H1 (cell line): ENCODE data around the gene SPPL2B. TPM values are rescaled to one million over a fixed set of nuclear protein-coding genes. Genes with fewer than 3 reads are reported as not detected.
A peak's percentile ranks its signal among the peaks of the same experiment; 100 is the strongest.

Experiments used
- CTCF ChIA-PET: fragments of 300-600 bp; sonication (Branson Sonifier 250); formaldehyde crosslinking; loops from one replicate; lab custom pipeline; 2021; ENCODE audit not compliant: partially characterized antibody; lab: Charles Lee
- POLR2A ChIA-PET: fragments of 300-600 bp; sonication (Branson Sonifier 250); formaldehyde crosslinking; loops from one replicate; lab custom pipeline; 2021; ENCODE audit warnings: inconsistent platforms; ENCODE audit not compliant: partially characterized antibody; lab: Charles Lee
- DNase-seq, 2 experiments: peaks; one replicate each; pipeline versions ENCODE4 v3.0.0 to v3.0.0-alpha.2; 2010 to 2022; ENCODE audit warnings: low spot score in 2 of 2, low read depth in 1 of 2, mixed read lengths in 1 of 2
- FAIRE-seq: peaks from 2 replicates; lab custom pipeline; 2011; peaks lifted over from hg19 to GRCh38; lab: Jason Lieb, UNC
- H2AFZ ChIP-seq: 2 replicates; pipeline ENCODE4 v1.8.1; 2012; ENCODE audit warnings: low read length, inconsistent platforms
- H2AK5ac ChIP-seq: 2 replicates; pipeline ENCODE4 v1.6.1; 2013; ENCODE audit warnings: low read depth, low read length
- H2BK120ac ChIP-seq: replicated peaks from 2 replicates; pipeline ENCODE3; 2013; ENCODE audit warnings: low read depth, low read length, inconsistent platforms
- H2BK12ac ChIP-seq: 2 replicates; pipeline ENCODE4 v1.6.1; 2013; ENCODE audit warnings: low read depth, low read length
- H2BK15ac ChIP-seq: 2 replicates; pipeline ENCODE4 v1.6.1; 2013; ENCODE audit warnings: low read length
- H2BK20ac ChIP-seq: 2 replicates; pipeline ENCODE4 v1.6.1; 2013; ENCODE audit warnings: low read length
- H2BK5ac ChIP-seq: 2 replicates; pipeline ENCODE4 v1.6.1; 2013; ENCODE audit warnings: low read depth, low read length
- H3K14ac ChIP-seq: 2 replicates; pipeline ENCODE4 v1.6.1; 2013; ENCODE audit warnings: inconsistent platforms; ENCODE audit not compliant: insufficient read length
- H3K18ac ChIP-seq: 2 replicates; pipeline ENCODE4 v1.6.1; 2013; ENCODE audit warnings: low read length; ENCODE audit errors: extremely low read depth
- H3K23ac ChIP-seq: 2 replicates; pipeline ENCODE4 v1.6.1; 2013; ENCODE audit warnings: inconsistent platforms; ENCODE audit not compliant: insufficient read length
- H3K23me2 ChIP-seq: 2 replicates; pipeline ENCODE4 v1.6.1; 2013; ENCODE audit warnings: low read depth, low read length
- H3K27ac ChIP-seq: 2 replicates; pipeline ENCODE4 v1.6.1; 2011; ENCODE audit warnings: low read depth, low read length, inconsistent platforms
- H3K27me3 ChIP-seq, 4 experiments: replicated peaks in 1 of 4; 1 replicate in 1 of 4; 2 replicates in 3 of 4; pipeline versions ENCODE4 v1.6.1 to v1.8.1; 2011 to 2013; ENCODE audit warnings: low read length in 3 of 4, mild to moderate bottlenecking in 3 of 4, inconsistent platforms in 2 of 4, mixed read lengths in 2 of 4, moderate library complexity in 1 of 4; ENCODE audit not compliant: control insufficient read depth in 3 of 4, insufficient read depth in 3 of 4; ENCODE audit errors: extremely low read depth in 1 of 4
- H3K36me3 ChIP-seq, 4 experiments: 2 replicates each; pipeline versions ENCODE4 v1.6.1 to v1.8.1; 2011 to 2013; ENCODE audit warnings: mild to moderate bottlenecking in 4 of 4, low read length in 3 of 4, moderate library complexity in 2 of 4, control low read depth in 1 of 4, inconsistent platforms in 1 of 4; ENCODE audit not compliant: insufficient read depth in 4 of 4, control insufficient read depth in 2 of 4
- H3K4ac ChIP-seq: replicated peaks from 2 replicates; pipeline ENCODE3; 2013; ENCODE audit warnings: low read length, low read depth, mixed read lengths, inconsistent platforms; ENCODE audit not compliant: insufficient read length
- H3K4me1 ChIP-seq, 4 experiments: replicated peaks in 1 of 4; 1 replicate in 1 of 4; 2 replicates in 3 of 4; pipeline versions ENCODE4 v1.6.1 to v1.8.1; 2011 to 2013; ENCODE audit warnings: low read length in 3 of 4, inconsistent platforms in 2 of 4, mixed read lengths in 1 of 4; ENCODE audit not compliant: insufficient read depth in 4 of 4, control insufficient read depth in 3 of 4
- H3K4me2 ChIP-seq, 2 experiments: 2 replicates each; pipeline versions ENCODE4 v1.6.1 to v1.8.1; 2011 to 2013; ENCODE audit warnings: low read depth in 2 of 2, low read length in 2 of 2, control low read depth in 1 of 2, inconsistent platforms in 1 of 2, mild to moderate bottlenecking in 1 of 2; ENCODE audit not compliant: insufficient read depth in 1 of 2
- H3K4me3 ChIP-seq, 4 experiments: fragments of 200-600, 300-600 bp in 1 of 4; sonication (generic), shearing (Covaris generic), sonication (Bioruptor Twin) in 1 of 4; 2 replicates each; pipeline versions ENCODE4 v1.5.1 to v1.8.1; 2011 to 2016; ENCODE audit warnings: low read length in 4 of 4, low read depth in 3 of 4, control low read depth in 2 of 4, inconsistent platforms in 2 of 4, mild to moderate bottlenecking in 2 of 4, mixed read lengths in 1 of 4, moderate library complexity in 1 of 4; ENCODE audit not compliant: insufficient read depth in 2 of 4; ENCODE audit errors: extremely low read depth in 1 of 4
- H3K56ac ChIP-seq: replicated peaks from 2 replicates; pipeline ENCODE3; 2013; ENCODE audit warnings: low read depth, mild to moderate bottlenecking, mixed read lengths, low read length, inconsistent platforms; ENCODE audit not compliant: insufficient read length
- H3K79me1 ChIP-seq: 2 replicates; pipeline ENCODE4 v1.6.1; 2013; ENCODE audit warnings: low read depth, low read length, control low read depth
- H3K79me2 ChIP-seq, 2 experiments: 2 replicates each; pipeline versions ENCODE4 v1.6.1 to v1.8.1; 2012 to 2013; ENCODE audit warnings: low read length in 2 of 2, mild to moderate bottlenecking in 2 of 2, inconsistent platforms in 1 of 2; ENCODE audit not compliant: insufficient read depth in 2 of 2, control insufficient read depth in 1 of 2
- H3K9ac ChIP-seq, 4 experiments: replicated peaks in 1 of 4; 1 replicate in 1 of 4; 2 replicates in 3 of 4; pipeline versions ENCODE4 v1.6.1 to v1.8.1; 2011 to 2013; ENCODE audit warnings: low read depth in 3 of 4, low read length in 3 of 4, control low read depth in 2 of 4, mild to moderate bottlenecking in 2 of 4, moderate library complexity in 2 of 4, inconsistent platforms in 1 of 4; ENCODE audit errors: extremely low read depth in 1 of 4
- H3K9me3 ChIP-seq, 2 experiments: 2 replicates each; pipeline versions ENCODE4 v1.6.1 to v1.8.1; 2012 to 2013; ENCODE audit warnings: mild to moderate bottlenecking in 2 of 2, moderate library complexity in 2 of 2, control low read depth in 1 of 2, inconsistent platforms in 1 of 2, low read depth in 1 of 2, low read length in 1 of 2, mixed read lengths in 1 of 2; ENCODE audit not compliant: insufficient read depth in 2 of 2
- H4K20me1 ChIP-seq, 2 experiments: replicated peaks in 1 of 2; 2 replicates each; pipeline versions ENCODE3 to v1.8.1; 2011 to 2013; ENCODE audit warnings: inconsistent platforms in 2 of 2, low read length in 2 of 2, mild to moderate bottlenecking in 1 of 2; ENCODE audit not compliant: insufficient read depth in 2 of 2, control insufficient read depth in 1 of 2
- H4K5ac ChIP-seq: 2 replicates; pipeline ENCODE4 v1.6.1; 2013; ENCODE audit warnings: low read length, low read depth, mixed read lengths, inconsistent platforms; ENCODE audit not compliant: insufficient read length
- H4K8ac ChIP-seq: 2 replicates; pipeline ENCODE4 v1.8.0; 2013; ENCODE audit warnings: mild to moderate bottlenecking, moderate library complexity, low read length, inconsistent platforms; ENCODE audit not compliant: insufficient read depth; ENCODE audit errors: extremely low read depth
- H4K91ac ChIP-seq: replicated peaks from 2 replicates; pipeline ENCODE3; 2013; ENCODE audit warnings: low read length, mixed read lengths, inconsistent platforms; ENCODE audit not compliant: insufficient read length
- RBBP5 ChIP-seq: IDR thresholded peaks from 2 replicates; pipeline ENCODE4 v1.7.1; 2012; ENCODE audit warnings: low read depth, mild to moderate bottlenecking, inconsistent platforms, low read length, moderate library complexity, borderline replicate concordance
- SIX5 ChIP-seq: IDR thresholded peaks from 2 replicates; pipeline ENCODE4 v1.6.1; 2011; ENCODE audit warnings: mild to moderate bottlenecking, low read depth, low read length
- TEAD4 ChIP-seq: IDR thresholded peaks from 2 replicates; pipeline ENCODE4 v1.6.1; 2012; ENCODE audit warnings: low read depth, low read length, inconsistent platforms, mixed read lengths
- WGBS, 2 experiments: shearing (Covaris generic) in 1 of 2; methylation state at CpG; one replicate each; pipeline versions ENCODE4 v1.1.6 to v1.1.7; 2013 to 2015; ENCODE audit warnings: low lambda C conversion rate in 2 of 2, mixed read lengths in 2 of 2, inconsistent platforms in 1 of 2, low coverage in 1 of 2, missing lambda C conversion rate in 1 of 2; ENCODE audit not compliant: insufficient replicate concordance in 2 of 2, insufficient coverage in 1 of 2, insufficient read length in 1 of 2; ENCODE audit errors: extremely low coverage in 1 of 2, missing lambda C conversion rate in 1 of 2; 5-methylcytosine and 5-hydroxymethylcytosine counted together
- polyA plus RNA-seq, 7 experiments: library from polyadenylated mRNA; depleted of rRNA in 3 of 7; stranded (reverse) in 5 of 7; unstranded in 2 of 7; fragments of >200 nt in 5 of 7; fragments of 200-250 nt in 2 of 7; gene quantifications; 1 replicate in 5 of 7; 2 replicates in 1 of 7; 4 replicates in 1 of 7; pipeline versions ENCODE4 v1.2.1 to v1.2.3, GENCODE V29; 2011 to 2013; ENCODE audit warnings: missing spikeins in 2 of 7, mixed read lengths in 2 of 7
- total RNA-seq: library from RNA; stranded (reverse); fragmentation: NEBNext Ultra II Directional; extraction: Animal tissue kit (Norgen Biotek cat#: 25700); gene quantifications from 2 replicates; pipeline ENCODE4 v1.2.1, GENCODE V29; 2021

SPPL2B gene
- total and polyA plus RNA-seq, 2 of the 8 experiments (the other 6 are each of a cell fraction or from before 2014, with no cell fraction given): 34.8 to 55.7 TPM

- no peak overlapping the region for H3K9ac ChIP-seq
- ChIA-PET POLR2A (interaction anchor here (0.5 to 1.1 kb wide), 5 partner anchors 11 to 243 kb away, joined by 3 to 5 read pairs (median 3); no protein-coding TSS in a partner anchor), CTCF (interaction anchor here (0.8 to 1.4 kb wide), 4 partner anchors 17 to 328 kb away, joined by 3 to 4 read pairs (median 3); no protein-coding TSS in a partner anchor)
- H2AK5ac ChIP-seq: no peak overlapping the region
- H2BK120ac ChIP-seq: no peak overlapping the region
- H3K79me2 ChIP-seq: no peaks in the 10 kb centered on the region
- H3K9me3 ChIP-seq: no peaks in the 10 kb centered on the region
- H2BK20ac ChIP-seq: no peak overlapping the region
- no peak overlapping the region for H2BK5ac ChIP-seq
- FAIRE-seq: no peak
- peaks cover 6% of the 10 kb centered on the region; the same call in 1 of the 2 replicates for H3K23me2 ChIP-seq
- no peak overlapping the region for H3K4me2 ChIP-seq
- peaks cover 0 to 10% of the 10 kb centered on the region in 2 experiments for H4K20me1 ChIP-seq
- H4K5ac ChIP-seq: no peak overlapping the region
- no peak for DNase-seq
- no peak overlapping the region for H2AFZ ChIP-seq
- no peak overlapping the region for H3K23ac ChIP-seq
- H2BK15ac ChIP-seq: no peak overlapping the region
- 94% methylated on average over 24 of the region's 24 CpGs; no CpG with 5 or more reads in 1 of the 2 experiments for WGBS, 2 experiments
- peak overlapping the region; percentile 11; the same call in 1 of the 2 replicates for H4K8ac ChIP-seq
- H3K4me3 ChIP-seq: no peak overlapping the region
- no peaks in the 10 kb centered on the region for H3K4me1 ChIP-seq
- no peak overlapping the region for H3K18ac ChIP-seq
- H3K4ac ChIP-seq: no peak overlapping the region
- no peak overlapping the region for H3K27ac ChIP-seq
- H3K56ac ChIP-seq: no peak overlapping the region
- H3K27me3 ChIP-seq: no peaks in the 10 kb centered on the region
- H3K79me1 ChIP-seq: no peaks in the 10 kb centered on the region
- peaks cover 0 to 7% (median 2%) of the 10 kb centered on the region in 4 experiments; a peak in 3 of 8 replicates for H3K36me3 ChIP-seq
- no peak overlapping the region for H2BK12ac ChIP-seq
- no peak overlapping the region for H4K91ac ChIP-seq
- no peak overlapping the region for H3K14ac ChIP-seq
- TF ChIP-seq RBBP5 (no peak), SIX5 (no peak), TEAD4 (no peak)
Measured at GRCh38 chr19:2352121-2352520, 23.6 kb downstream of the SPPL2B start.
